NOMO-1 treated with DMSO at 0.1 percent for 48 hours (cell line): ENCODE results near the gene SORCS2.
"Not testable (repeated sequence)": the region's sequence is repeated elsewhere in the genome, so short reads cannot be mapped to it uniquely, and the experiment has no call there.

Source experiments
- DNase-seq: peaks from one replicate; lab custom pipeline; 2025; ENCODE audit not compliant: unreplicated experiment; lab: John Stamatoyannopoulos, UW

The SORCS2 gene

DNA sequence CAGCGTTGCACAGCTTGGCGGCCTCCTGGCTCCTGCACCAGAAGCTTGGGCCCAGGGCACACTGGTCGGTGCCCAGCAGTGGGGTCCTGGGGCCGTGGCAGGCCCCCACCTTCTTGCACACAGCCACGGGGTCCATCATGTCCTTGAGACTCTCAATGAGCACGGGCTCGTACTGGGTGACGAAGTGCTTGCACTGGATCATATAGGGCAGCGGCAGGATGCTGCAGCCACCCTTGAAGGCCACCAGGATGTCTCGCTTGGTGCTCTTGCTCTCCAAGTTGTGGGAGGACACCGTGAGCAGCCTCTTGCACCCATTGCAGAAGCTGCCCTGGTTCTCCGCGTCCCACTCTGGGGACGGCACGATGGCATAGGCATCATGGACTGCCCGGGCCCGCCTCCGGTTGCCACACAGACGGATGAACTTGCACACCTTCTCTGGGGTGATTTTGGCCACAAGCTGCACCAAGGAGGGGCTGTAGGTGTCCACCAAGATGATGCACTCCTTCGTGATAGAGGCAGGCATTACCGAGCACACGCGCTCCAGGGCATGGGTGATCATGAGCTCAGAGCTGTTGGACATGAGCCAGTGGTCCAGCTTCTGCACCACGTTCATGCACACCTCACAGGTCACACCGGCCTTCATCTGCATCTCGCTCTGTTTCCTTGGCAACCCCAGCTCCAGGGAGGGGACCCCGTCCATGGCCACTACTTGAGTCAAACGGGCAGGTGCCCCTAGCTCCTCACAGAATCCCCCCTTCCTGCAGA, 241.2 kb downstream of the SORCS2 start:
- no peak for DNase-seq

GRCh38 chr4:7434141-7434765, 241.9 kb downstream of the SORCS2 start:
- DNase-seq: no peak

GRCh38 chr4:7434766-7435150, 242.4 kb downstream of the SORCS2 start, which contains the start of gene PSAPL1:
TSS of gene PSAPL1 (minus strand) at chr4:7434930. CDS start at chr4:7434879, 51 bp downstream.
- peak; percentile 13 for DNase-seq

- no peak for DNase-seq
Measured at GRCh38 chr4:7435471-7436061, 243.2 kb downstream of the SORCS2 start.

GRCh38 chr4:7436256-7436655, 243.9 kb downstream of the SORCS2 start:
- no peak for DNase-seq

- DNase-seq: no peak
Measured at GRCh38 chr4:7439699-7440098, 247.4 kb downstream of the SORCS2 start.

GRCh38 chr4:7441201-7441600, 248.9 kb downstream of the SORCS2 start:
- DNase-seq: no peak

- DNase-seq: no peak
Measured at GRCh38 chr4:7442574-7443162, 250.3 kb downstream of the SORCS2 start.

DNA sequence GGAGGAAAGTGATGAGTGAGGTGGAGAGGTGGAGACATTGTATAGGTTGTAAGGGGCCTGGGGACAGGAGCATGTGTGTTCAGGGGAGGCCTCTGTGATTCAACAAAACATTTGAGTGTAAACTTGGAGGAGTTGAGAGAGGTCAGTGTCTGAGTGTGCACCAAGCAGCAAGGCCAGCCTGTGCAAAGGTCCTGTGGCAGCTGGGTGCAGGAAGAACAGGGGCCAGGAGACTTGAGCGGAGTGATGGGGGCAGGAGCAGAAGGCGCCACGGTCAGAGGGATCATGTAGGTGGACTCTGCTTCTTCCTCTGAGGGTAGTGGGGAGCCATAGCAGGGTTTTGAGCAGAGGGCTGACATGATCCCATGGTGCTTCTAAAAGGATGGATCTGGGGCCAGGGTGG, 252.0 kb downstream of the SORCS2 start:
- no peak for DNase-seq

DNA sequence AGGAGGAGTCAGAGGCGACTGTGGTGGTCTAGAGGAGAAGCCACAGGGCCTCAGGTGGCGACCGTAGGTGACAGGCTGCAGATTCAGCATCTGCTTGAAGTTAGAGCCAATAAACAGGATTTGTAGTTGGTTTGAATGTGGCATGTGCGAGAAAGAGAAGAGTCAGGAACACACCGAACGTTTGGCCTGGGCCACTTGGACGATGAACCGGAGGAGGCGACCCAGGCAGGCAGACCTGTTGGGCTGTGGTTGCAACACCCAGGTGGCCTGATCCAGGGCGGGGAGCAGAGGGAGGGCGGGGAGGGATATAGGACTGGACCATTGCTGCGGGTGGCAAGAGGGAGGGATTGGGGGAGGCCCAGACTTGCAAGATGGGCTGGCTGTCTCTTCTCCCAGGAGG, 252.4 kb downstream of the SORCS2 start:
- DNase-seq: no peak

DNA sequence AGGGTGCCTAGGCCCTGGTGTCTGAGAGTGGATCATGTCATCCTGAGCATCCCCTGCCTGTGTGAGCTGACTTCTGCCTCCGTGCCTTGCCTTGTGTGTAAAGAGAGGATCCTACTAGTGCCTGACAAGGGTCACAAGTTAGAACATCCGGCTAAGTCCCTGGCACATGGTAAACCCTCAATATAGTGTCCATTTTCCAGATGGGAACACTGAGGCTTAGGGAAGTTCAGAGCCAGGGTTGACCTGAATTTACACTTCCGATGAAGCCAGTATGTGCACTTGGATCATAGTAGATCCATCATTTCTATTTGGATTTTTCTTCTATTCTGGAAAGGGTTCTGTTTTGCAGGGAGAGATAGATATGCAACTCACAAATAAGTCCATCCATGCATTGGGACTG, 254.9 kb downstream of the SORCS2 start:
- DNase-seq: no peak

- no peak for DNase-seq
Measured at GRCh38 chr4:7448036-7448435, 255.7 kb downstream of the SORCS2 start.

DNA sequence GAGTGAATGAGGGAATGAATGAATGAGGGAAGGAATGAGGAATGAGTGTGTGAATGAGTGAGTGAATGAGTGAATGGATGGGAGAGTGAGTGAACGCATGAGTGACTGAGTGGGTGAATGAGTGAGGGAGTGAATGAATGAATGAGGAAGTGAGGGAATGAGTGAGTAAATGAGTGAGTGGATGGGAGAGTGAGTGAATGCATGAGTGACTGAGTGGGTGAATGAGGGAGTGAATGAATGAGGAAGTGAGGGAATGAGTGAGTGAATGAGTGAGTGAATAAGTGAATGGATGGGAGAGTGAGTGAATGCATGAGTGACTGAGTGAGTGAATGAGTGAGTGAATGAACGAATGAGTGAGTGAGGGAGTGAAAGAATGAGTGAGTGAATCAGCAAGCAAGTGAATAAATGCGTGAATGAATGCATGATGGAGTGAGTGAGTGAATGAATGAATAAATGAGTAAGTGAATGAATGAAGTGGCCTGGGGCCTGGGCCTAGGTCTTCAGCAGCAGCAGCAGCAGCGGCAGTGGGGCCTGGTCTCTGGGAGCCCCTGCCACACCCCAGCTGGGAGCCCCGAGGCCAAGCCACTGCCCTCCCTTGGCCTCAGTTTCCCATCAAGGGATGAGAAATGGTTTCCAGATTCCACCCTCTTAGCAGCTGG, 258.6 kb downstream of the SORCS2 start:
- no peak for DNase-seq

GRCh38 chr4:7451434-7451789, 259.1 kb downstream of the SORCS2 start:
- no peak for DNase-seq

DNA sequence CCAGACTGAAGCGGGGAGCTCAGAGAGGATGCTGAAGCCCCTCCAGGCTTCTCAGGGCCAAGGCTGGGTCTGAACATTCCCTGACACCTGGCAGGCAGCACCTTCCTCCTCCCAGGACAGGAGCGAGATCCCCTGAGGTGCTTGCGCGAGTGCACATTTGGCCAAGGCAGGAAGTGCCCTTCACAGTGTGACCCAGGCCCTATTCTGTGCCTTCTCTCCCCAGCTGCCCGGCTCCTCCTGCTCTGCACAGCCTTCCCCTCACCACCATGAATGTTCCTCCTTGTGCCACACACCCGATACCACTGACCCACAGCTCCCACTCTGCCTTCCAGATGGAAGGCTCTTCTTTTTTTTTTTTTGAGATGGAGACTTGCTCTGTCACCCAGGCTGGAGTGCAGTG, 259.5 kb downstream of the SORCS2 start:
- no peak for DNase-seq

DNA sequence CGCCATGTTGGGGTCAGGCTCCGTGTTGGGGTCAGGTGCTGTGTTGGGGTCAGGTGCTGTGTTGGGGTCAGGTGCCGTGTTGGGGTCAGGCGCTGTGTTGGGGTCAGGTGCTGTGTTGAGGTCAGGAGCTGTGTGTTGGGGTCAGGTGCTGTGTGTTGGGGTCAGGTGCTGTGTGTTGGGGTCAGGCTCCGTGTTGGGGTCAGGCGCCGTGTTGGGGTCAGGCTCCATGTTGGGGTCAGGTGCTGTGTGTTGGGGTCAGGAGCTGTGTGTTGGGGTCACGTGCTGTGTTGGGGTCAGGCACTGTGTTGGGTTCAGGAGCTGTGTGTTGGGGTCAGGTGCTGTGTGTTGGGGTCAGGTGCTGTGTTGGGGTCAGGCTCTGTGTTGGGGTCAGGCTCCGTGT, 260.5 kb downstream of the SORCS2 start:
- DNase-seq: not testable (repeated sequence)

DNA sequence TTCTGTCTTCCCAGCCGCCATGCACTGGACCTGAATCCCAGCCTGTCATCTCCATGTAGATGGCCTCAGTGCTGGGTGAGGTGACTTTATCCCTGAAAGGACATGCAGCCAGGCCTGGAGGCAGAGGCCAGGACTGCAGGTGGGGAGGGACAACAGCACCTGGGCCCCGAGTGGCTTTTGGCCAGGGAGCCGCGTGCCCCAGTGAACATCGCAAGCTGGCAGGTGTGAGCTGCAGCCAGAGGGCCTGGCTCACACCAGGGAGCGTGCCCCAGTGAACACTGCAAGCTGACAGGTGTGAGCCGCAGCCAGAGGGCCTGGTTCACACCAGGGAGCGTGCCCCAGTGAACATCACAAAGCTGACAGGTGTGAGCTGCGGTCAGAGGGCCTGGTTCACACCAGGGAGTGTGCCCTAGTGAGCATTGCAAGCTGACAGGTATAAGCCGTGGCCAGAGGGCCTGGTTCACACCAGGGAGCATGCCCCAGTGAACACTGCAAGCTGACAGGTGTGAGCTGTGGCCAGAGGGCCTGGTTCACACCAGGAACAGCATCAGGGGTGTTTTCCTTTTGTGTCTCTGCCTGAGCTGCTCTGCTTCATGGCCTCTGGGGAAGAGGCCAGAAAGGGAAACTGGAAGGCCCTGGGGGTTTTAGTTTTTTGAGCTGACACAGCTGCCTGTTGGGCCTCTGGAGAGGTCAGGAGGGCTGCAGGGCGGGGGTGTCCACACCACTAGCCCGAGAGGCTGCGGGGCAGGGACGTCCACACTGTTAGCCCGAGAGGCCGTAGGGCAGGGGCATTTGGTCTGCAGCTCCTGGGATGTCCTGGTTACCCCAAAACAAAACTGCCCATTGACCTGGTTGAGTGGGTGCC, 265.1 kb downstream of the SORCS2 start:
- no peak for DNase-seq

DNA sequence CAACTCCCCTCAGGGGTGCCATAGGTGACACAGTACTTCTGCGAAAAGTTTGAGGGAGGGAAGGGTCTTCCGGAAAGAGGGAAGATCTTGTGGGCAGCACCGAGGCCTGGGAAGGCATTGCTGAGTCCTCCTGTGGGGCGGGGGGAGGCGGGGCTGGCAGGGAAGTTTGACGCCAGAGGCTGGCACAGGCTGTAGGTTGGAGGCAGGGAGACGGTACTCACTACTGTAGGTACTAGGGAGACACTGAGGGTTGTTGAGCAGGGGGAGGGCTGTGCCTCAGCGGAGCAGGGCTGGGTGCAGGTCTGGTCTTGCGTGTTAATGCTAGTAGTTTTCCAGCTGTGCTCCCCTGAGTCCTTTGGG, 265.7 kb downstream of the SORCS2 start:
- no peak for DNase-seq

GRCh38 chr4:7458477-7458876, 266.1 kb downstream of the SORCS2 start:
- no peak for DNase-seq

DNA sequence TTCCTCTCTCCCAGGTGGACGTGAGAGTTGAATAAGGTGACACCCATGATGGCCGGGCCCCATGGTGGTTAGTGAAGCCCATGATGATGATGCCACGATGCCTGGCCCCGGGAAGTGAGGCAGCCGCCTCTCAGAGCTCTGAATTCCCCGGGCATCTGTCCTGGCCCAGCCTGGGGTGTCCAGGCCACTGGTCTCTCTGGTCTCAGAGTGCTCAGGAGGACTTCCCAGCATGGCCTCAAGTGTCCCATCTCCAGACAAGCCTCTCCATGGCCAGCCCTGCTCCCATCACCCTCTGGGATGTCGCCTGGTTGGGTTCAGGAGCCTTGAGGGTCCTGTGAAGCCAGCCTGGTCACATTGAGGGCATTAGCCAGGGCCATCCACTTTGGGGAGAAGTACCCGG, 267.1 kb downstream of the SORCS2 start:
- no peak for DNase-seq

- no peak for DNase-seq
Measured at GRCh38 chr4:7460566-7460965, 268.2 kb downstream of the SORCS2 start.
